ENCODE measurements around the gene TNKS1BP1. TPM values are rescaled to one million over a fixed set of nuclear protein-coding genes. Genes with fewer than 3 reads are reported as not detected.

Gene TNKS1BP1
- total and polyA plus RNA-seq, 2 experiments from 2014 or later = 64.2 to 72.2 TPM

DNA sequence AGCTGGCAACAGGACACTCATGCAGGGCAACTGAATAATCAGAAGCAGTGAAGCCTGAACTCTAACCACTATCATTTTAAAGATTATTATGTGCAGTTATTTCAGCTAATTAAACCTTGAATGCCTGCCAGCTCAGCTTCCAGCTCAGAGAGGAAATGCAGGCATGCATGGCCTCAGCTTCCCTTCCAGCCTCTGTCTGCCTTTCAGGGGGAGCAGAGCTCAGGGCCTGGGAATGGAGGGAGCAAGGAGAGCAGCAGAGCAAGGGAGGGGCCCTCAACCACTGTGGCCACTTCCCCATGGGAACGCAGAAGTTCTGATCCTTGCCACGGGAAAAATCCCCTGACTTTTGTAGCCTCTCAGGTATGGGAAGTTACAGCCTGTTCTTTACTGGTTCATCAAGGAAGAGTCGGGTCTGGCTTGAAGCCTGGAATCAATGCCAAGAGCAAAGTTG lies 55.2 kb downstream of the TNKS1BP1 start:
- H3K4me3 Mint-ChIP-seq = no peak overlapping the region
- Histone ChIP-seq H4K20me1 (replicated peaks; ENCODE audit: insufficient read depth) (no peaks in the 10 kb centered on the region), H3K79me2 (replicated peaks; ENCODE audit: insufficient read depth) (no peaks in the 10 kb centered on the region), H3K4me3 (no peak overlapping the region), H2AFZ (peak overlapping the region; percentile 78), H3K27me3 (ENCODE audit: insufficient read depth) (no peaks in the 10 kb centered on the region), H3K4me1 (ENCODE audit: insufficient read depth) (no peaks in the 10 kb centered on the region), H3K4me2 (no peak overlapping the region), H3K36me3 (ENCODE audit: insufficient read depth) (peaks cover 8% of the 10 kb centered on the region), H3K9me2 (ENCODE audit: insufficient read depth) (peaks cover 5% of the 10 kb centered on the region; the same call in 1 of the 2 replicates), H3F3A (replicated peaks; ENCODE audit: low read depth) (0 out of 2 replicates have a peak, but pooled peaks cover 2% of the 10 kb centered on the region), H3K27ac (ENCODE audit: low read depth) (no peak overlapping the region)
- no peak for DNase-seq (ENCODE audit: low spot score)
- peaks cover 26% of the 10 kb centered on the region for H3K36me3 Mint-ChIP-seq (ENCODE audit: low read depth)
- ATAC-seq = no peak
- peaks cover 46% of the 10 kb centered on the region for H3K9me3 Mint-ChIP-seq
- no peak overlapping the region for H3K27ac Mint-ChIP-seq
- no peaks in the 10 kb centered on the region; the same call in 2 of the 3 replicates for H3K4me1 Mint-ChIP-seq
- TF ChIP-seq ZNF331 (CRISPR knock-in tag; IDR thresholded peaks at IDR 0.05; ENCODE audit: low read depth) = no peak
- no peak for TF ChIP-seq EZH2phosphoT487 (IDR thresholded peaks at IDR 0.05; ENCODE audit: unreplicated experiment)
- TF ChIP-seq POLR2AphosphoS5 (IDR thresholded peaks at IDR 0.05; ENCODE audit: low read depth) = no peak
- no peak for TF ChIP-seq CREB1 (CRISPR knock-in tag; IDR thresholded peaks at IDR 0.05; ENCODE audit: low read depth)
- TF ChIP-seq, protein P1, sequence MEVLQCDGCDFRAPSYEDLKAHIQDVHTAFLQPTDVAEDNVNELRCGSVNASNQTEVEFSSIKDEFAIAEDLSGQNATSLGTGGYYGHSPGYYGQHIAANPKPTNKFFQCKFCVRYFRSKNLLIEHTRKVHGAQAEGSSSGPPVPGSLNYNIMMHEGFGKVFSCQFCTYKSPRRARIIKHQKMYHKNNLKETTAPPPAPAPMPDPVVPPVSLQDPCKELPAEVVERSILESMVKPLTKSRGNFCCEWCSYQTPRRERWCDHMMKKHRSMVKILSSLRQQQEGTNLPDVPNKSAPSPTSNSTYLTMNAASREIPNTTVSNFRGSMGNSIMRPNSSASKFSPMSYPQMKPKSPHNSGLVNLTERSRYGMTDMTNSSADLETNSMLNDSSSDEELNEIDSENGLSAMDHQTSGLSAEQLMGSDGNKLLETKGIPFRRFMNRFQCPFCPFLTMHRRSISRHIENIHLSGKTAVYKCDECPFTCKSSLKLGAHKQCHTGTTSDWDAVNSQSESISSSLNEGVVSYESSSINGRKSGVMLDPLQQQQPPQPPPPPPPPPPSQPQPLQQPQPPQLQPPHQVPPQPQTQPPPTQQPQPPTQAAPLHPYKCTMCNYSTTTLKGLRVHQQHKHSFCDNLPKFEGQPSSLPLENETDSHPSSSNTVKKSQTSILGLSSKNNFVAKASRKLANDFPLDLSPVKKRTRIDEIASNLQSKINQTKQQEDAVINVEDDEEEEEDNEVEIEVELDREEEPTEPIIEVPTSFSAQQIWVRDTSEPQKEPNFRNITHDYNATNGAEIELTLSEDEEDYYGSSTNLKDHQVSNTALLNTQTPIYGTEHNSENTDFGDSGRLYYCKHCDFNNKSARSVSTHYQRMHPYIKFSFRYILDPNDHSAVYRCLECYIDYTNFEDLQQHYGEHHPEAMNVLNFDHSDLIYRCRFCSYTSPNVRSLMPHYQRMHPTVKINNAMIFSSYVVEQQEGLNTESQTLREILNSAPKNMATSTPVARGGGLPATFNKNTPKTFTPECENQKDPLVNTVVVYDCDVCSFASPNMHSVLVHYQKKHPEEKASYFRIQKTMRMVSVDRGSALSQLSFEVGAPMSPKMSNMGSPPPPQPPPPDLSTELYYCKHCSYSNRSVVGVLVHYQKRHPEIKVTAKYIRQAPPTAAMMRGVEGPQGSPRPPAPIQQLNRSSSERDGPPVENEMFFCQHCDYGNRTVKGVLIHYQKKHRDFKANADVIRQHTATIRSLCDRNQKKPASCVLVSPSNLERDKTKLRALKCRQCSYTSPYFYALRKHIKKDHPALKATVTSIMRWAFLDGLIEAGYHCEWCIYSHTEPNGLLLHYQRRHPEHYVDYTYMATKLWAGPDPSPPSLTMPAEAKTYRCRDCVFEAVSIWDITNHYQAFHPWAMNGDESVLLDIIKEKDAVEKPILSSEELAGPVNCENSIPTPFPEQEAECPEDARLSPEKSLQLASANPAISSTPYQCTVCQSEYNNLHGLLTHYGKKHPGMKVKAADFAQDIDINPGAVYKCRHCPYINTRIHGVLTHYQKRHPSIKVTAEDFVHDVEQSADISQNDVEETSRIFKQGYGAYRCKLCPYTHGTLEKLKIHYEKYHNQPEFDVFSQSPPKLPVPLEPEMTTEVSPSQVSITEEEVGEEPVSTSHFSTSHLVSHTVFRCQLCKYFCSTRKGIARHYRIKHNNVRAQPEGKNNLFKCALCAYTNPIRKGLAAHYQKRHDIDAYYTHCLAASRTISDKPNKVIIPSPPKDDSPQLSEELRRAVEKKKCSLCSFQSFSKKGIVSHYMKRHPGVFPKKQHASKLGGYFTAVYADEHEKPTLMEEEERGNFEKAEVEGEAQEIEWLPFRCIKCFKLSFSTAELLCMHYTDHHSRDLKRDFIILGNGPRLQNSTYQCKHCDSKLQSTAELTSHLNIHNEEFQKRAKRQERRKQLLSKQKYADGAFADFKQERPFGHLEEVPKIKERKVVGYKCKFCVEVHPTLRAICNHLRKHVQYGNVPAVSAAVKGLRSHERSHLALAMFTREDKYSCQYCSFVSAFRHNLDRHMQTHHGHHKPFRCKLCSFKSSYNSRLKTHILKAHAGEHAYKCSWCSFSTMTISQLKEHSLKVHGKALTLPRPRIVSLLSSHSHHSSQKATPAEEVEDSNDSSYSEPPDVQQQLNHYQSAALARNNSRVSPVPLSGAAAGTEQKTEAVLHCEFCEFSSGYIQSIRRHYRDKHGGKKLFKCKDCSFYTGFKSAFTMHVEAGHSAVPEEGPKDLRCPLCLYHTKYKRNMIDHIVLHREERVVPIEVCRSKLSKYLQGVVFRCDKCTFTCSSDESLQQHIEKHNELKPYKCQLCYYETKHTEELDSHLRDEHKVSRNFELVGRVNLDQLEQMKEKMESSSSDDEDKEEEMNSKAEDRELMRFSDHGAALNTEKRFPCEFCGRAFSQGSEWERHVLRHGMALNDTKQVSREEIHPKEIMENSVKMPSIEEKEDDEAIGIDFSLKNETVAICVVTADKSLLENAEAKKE (CRISPR knock-in tag; IDR thresholded peaks at IDR 0.05) = no peak
- TF ChIP-seq, protein P2, sequence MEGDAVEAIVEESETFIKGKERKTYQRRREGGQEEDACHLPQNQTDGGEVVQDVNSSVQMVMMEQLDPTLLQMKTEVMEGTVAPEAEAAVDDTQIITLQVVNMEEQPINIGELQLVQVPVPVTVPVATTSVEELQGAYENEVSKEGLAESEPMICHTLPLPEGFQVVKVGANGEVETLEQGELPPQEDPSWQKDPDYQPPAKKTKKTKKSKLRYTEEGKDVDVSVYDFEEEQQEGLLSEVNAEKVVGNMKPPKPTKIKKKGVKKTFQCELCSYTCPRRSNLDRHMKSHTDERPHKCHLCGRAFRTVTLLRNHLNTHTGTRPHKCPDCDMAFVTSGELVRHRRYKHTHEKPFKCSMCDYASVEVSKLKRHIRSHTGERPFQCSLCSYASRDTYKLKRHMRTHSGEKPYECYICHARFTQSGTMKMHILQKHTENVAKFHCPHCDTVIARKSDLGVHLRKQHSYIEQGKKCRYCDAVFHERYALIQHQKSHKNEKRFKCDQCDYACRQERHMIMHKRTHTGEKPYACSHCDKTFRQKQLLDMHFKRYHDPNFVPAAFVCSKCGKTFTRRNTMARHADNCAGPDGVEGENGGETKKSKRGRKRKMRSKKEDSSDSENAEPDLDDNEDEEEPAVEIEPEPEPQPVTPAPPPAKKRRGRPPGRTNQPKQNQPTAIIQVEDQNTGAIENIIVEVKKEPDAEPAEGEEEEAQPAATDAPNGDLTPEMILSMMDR (conservative IDR thresholded peaks at IDR 0.05; ENCODE audit: low read depth in 2 of 2) = no peak
- TF ChIP-seq ETS1 (IDR thresholded peaks at IDR 0.05) = no peak
- no peak for TF ChIP-seq STAT1 (IDR thresholded peaks at IDR 0.05; ENCODE audit: unreplicated experiment)
- no peak for TF ChIP-seq EZH2 (IDR thresholded peaks at IDR 0.05; ENCODE audit: low read depth, unreplicated experiment)
- no peak for TF ChIP-seq ZNF114 (CRISPR knock-in tag; IDR thresholded peaks at IDR 0.05)
- TF ChIP-seq NANOG (IDR thresholded peaks at IDR 0.05; ENCODE audit: borderline replicate concordance) = no peak
- TF ChIP-seq, protein P3, sequence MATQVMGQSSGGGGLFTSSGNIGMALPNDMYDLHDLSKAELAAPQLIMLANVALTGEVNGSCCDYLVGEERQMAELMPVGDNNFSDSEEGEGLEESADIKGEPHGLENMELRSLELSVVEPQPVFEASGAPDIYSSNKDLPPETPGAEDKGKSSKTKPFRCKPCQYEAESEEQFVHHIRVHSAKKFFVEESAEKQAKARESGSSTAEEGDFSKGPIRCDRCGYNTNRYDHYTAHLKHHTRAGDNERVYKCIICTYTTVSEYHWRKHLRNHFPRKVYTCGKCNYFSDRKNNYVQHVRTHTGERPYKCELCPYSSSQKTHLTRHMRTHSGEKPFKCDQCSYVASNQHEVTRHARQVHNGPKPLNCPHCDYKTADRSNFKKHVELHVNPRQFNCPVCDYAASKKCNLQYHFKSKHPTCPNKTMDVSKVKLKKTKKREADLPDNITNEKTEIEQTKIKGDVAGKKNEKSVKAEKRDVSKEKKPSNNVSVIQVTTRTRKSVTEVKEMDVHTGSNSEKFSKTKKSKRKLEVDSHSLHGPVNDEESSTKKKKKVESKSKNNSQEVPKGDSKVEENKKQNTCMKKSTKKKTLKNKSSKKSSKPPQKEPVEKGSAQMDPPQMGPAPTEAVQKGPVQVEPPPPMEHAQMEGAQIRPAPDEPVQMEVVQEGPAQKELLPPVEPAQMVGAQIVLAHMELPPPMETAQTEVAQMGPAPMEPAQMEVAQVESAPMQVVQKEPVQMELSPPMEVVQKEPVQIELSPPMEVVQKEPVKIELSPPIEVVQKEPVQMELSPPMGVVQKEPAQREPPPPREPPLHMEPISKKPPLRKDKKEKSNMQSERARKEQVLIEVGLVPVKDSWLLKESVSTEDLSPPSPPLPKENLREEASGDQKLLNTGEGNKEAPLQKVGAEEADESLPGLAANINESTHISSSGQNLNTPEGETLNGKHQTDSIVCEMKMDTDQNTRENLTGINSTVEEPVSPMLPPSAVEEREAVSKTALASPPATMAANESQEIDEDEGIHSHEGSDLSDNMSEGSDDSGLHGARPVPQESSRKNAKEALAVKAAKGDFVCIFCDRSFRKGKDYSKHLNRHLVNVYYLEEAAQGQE (IDR thresholded peaks at IDR 0.05; ENCODE audit: unreplicated experiment) = no peak
- no peak for TF ChIP-seq JUNB (IDR thresholded peaks at IDR 0.05; ENCODE audit: unreplicated experiment)
- peaks cover 1% of the 10 kb centered on the region for H3K27me3 Mint-ChIP-seq (ENCODE audit: insufficient read depth, low read depth, poor library complexity)

Measured in GM23338 (cell line).